ENCODE data around the gene NUP214.
"Not testable (repeated sequence)": the region's sequence is repeated elsewhere in the genome, so short reads cannot be mapped to it uniquely, and the experiment has no call there.

Gene NUP214

DNA sequence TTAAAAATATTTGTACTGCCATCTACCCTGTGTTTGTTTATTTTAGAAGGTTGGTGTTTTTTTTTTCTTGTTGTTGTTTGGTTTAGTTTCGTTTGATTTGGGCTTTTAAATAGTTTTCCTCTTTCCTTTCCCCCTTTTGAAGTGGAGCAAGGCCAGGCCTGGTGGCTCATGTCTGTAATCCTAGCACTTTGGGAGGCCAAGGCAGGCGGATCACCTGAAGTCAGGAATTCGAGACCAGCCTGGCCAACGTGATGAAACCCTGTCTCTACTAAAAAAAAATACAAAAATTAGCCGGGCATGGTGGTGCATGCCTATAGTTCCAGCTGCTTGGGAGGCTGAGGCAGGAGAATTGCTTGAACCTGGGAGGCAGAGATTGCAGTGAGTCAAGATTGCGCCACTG lies 65.6 kb downstream of the NUP214 start:
- in situ Hi-C loops (cut with HindIII; ENCODE audit: low sequenced_read_pairs), result not testable (repeated sequence)

DNA sequence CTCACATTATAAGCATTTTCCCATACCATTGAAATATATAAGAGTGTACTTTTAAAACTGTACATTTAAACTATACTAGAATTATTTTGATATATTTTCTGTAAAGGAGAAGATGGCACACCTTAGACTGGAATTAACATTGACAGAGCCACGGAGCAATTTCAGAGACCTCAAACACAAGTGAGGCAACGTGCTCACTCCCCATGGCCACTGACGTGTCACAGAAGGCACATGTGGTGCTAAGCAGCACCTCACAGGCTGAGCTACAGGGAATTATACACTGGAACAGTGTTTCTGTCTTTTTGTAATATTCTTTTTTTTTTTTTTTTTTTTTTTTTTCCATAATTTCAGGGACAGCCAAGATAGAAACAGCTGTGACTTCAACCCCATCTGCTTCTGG lies 66.5 kb downstream of the NUP214 start:
- in situ Hi-C loops (cut with HindIII; ENCODE audit: low sequenced_read_pairs), result no loop called here

DNA sequence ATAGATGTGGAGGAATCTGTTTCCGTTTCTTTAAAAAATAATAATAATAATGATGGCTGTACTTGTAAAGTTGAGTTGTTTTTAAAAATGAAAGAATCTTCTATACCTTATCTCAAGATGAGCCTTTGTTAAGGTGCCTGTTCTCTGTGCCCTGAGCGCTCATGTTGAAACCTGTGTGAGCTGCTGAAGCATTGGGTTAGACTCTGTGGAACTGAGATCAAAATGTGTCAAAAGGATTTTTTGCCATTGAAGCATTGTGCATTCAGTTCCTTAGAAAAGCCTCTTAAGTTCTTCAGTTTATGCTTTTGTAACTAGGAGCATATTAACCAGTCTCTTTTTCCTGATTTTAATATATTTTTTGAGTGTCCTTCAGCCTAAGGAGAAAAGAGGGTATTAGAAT lies 67.7 kb downstream of the NUP214 start:
- in situ Hi-C loops (cut with HindIII; ENCODE audit: low sequenced_read_pairs), result no loop called here

DNA sequence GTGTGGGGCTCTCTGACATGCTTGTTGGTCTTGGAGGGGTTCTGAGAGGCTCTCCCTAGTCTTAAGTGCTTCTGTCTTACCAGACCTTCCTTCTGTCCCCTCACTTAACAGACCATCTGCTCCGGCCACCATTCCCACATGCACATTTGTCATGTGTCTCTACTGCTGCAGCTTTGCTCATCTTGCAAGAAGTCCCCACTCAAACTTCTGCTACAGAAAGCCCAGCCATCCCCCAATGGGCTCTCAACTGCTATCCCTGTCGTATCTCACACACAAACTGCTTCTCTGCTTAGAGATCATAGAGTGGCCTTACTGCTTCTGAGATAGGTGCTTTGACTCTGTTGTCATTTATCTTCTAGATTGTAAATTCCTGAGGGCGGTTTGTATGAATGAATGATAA lies 69.4 kb downstream of the NUP214 start:
- in situ Hi-C loops (cut with HindIII; ENCODE audit: low sequenced_read_pairs), result no loop called here

- in situ Hi-C loops (cut with HindIII; ENCODE audit: low sequenced_read_pairs), result no loop called here
Measured at GRCh38 chr9:131197160-131197911, 72.0 kb downstream of the NUP214 start.

- in situ Hi-C loops (cut with HindIII; ENCODE audit: low sequenced_read_pairs), result no loop called here
Measured at GRCh38 chr9:131198041-131198715, 72.8 kb downstream of the NUP214 start.

GRCh38 chr9:131201856-131202255 lies 76.5 kb downstream of the NUP214 start:
- in situ Hi-C loops (cut with HindIII; ENCODE audit: low sequenced_read_pairs), result no loop called here

- in situ Hi-C loops (cut with HindIII; ENCODE audit: low sequenced_read_pairs), result no loop called here
Measured at GRCh38 chr9:131203431-131204218, 78.2 kb downstream of the NUP214 start.

GRCh38 chr9:131204285-131204684 lies 78.9 kb downstream of the NUP214 start:
- in situ Hi-C loops (cut with HindIII; ENCODE audit: low sequenced_read_pairs), result no loop called here

GRCh38 chr9:131206495-131206894 lies 81.1 kb downstream of the NUP214 start:
- in situ Hi-C loops (cut with HindIII; ENCODE audit: low sequenced_read_pairs), result no loop called here

GRCh38 chr9:131211920-131212319 lies 86.5 kb downstream of the NUP214 start:
- in situ Hi-C loops (cut with HindIII; ENCODE audit: low sequenced_read_pairs), result loop anchor here (5.0 kb wide), 1 partner anchor 35 kb away; no protein-coding TSS in a partner anchor

DNA sequence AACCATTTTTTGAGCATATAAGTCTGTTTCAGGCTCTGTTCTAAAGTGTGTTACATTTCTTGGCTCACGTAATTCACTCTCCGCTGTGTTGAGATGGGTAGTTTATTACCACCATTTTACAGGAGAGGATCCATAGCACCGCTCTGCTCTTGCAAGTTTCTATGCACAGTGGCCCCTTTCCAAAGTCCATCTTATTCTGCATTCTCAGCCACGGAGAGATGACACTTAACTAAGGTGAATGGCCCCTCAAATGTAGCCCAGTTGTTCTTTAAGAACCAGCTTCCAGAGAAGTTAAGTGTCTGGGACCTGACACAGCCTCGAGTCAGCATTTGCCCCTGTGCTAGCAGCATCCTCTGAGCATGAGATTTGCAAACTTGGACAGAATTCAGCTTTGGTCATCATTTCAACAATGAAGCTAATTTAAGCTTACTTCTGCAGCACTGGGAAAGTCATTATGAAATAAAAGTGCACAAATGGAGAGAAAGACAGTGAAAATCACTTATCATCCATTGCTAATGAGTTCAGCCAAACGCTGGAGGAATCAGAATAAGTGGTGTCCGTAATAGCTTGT lies 89.0 kb downstream of the NUP214 start:
- in situ Hi-C loops (cut with HindIII; ENCODE audit: low sequenced_read_pairs), result loop anchor here (5.0 kb wide), 1 partner anchor 33 kb away; no protein-coding TSS in a partner anchor

DNA sequence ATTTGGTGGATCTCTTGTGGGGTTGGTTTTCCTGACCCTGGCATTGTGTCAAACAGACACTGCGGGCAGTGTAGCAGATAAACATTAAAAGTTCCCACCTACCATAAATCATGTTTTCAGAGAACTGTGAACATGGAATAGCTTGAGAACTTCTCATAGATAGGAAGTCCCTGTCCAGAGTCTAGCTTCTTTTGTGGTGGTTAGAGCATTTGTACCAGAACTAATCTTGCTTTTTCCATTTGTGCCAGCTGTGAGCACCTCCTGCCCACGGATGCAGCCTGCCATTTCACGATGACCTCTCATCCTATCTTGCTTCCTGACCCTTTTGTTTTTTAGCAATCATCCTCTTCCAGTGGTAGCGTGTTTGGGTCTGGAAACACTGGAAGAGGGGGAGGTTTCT lies 89.5 kb downstream of the NUP214 start:
- in situ Hi-C loops (cut with HindIII; ENCODE audit: low sequenced_read_pairs), result loop anchor here (5.0 kb wide), 2 partner anchors 32 to 77 kb away; no protein-coding TSS in a partner anchor

DNA sequence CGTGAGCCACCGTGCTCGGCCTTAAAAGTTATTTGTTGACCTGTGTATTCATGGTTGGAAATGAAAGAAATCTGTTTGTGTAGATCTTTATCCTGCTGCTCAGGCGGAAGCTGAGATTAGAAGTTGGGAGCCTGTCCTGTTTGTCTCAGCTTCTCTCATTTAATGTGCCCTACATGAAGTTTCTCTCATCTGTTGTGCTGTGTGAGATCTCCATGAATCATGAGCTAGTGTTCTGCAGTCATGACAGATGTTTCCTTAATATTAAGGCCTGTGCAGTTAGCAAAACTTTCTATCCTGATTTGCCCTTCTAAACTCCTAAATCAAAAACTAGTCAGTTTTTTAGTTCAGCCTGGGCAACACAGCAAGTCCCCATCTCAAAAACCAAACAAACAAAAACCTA lies 91.4 kb downstream of the NUP214 start:
- in situ Hi-C loops (cut with HindIII; ENCODE audit: low sequenced_read_pairs), result loop anchor here (5.0 kb wide), 1 partner anchor 75 kb away; no protein-coding TSS in a partner anchor

GRCh38 chr9:131217331-131218031 lies 92.1 kb downstream of the NUP214 start:
- in situ Hi-C loops (cut with HindIII; ENCODE audit: low sequenced_read_pairs), result loop anchor here (5.0 kb wide), 1 partner anchor 75 kb away; no protein-coding TSS in a partner anchor

GRCh38 chr9:131218370-131218769 lies 93.0 kb downstream of the NUP214 start:
- in situ Hi-C loops (cut with HindIII; ENCODE audit: low sequenced_read_pairs), result loop anchor here (5.0 kb wide), 1 partner anchor 74 kb away; no protein-coding TSS in a partner anchor

GRCh38 chr9:131220485-131220884 lies 95.1 kb downstream of the NUP214 start:
- in situ Hi-C loops (cut with HindIII; ENCODE audit: low sequenced_read_pairs), result no loop called here

- in situ Hi-C loops (cut with HindIII; ENCODE audit: low sequenced_read_pairs), result no loop called here
Measured at GRCh38 chr9:131222460-131222859, 97.1 kb downstream of the NUP214 start.

- in situ Hi-C loops (cut with HindIII; ENCODE audit: low sequenced_read_pairs), result no loop called here
Measured at GRCh38 chr9:131226226-131226625, 100.8 kb downstream of the NUP214 start.
